Small intestine (tissue), 7 donors: ENCODE measurements around the gene MMP25. TPM values are rescaled to one million over a fixed set of nuclear protein-coding genes. Genes with fewer than 3 reads are reported as not detected.

Experiments used
- DNase-seq, 2 donors: peaks; one replicate each; pipeline versions ENCODE4 v3.0.0 to v3.0.0-alpha.2; 2013
- FAIRE-seq: peaks from 2 replicates; lab custom pipeline; 2012; peaks lifted over from hg19 to GRCh38; lab: Jason Lieb, UNC
- H3K27ac ChIP-seq, 3 donors: one replicate each; pipeline ENCODE4 v1.5.1; 2013; ENCODE audit warnings: low read length in 2 of 3, mild to moderate bottlenecking in 2 of 3, control low read depth in 1 of 3, inconsistent platforms in 1 of 3, low read depth in 1 of 3, moderate library complexity in 1 of 3
- H3K27me3 ChIP-seq, 3 donors: one replicate each; pipeline ENCODE4 v1.6.1; 2013; ENCODE audit warnings: low read length in 3 of 3, inconsistent platforms in 1 of 3; ENCODE audit not compliant: control insufficient read depth in 3 of 3, insufficient read depth in 3 of 3
- H3K36me3 ChIP-seq, 3 donors: one replicate each; pipeline ENCODE4 v1.6.1; 2013; ENCODE audit warnings: low read length in 3 of 3, inconsistent platforms in 1 of 3, low read depth in 1 of 3, mild to moderate bottlenecking in 1 of 3, moderate library complexity in 1 of 3; ENCODE audit not compliant: control insufficient read depth in 3 of 3, insufficient read depth in 2 of 3
- H3K4me1 ChIP-seq, 3 donors: one replicate each; pipeline ENCODE4 v1.6.1; 2013; ENCODE audit warnings: low read length in 2 of 3, inconsistent platforms in 1 of 3, low read depth in 1 of 3, mild to moderate bottlenecking in 1 of 3, moderate library complexity in 1 of 3; ENCODE audit not compliant: control insufficient read depth in 3 of 3, insufficient read depth in 2 of 3
- H3K4me3 ChIP-seq, 3 donors: one replicate each; pipeline ENCODE4 v1.5.1; 2013; ENCODE audit warnings: low read length in 3 of 3, control low read depth in 1 of 3, inconsistent platforms in 1 of 3, low read depth in 1 of 3, mild to moderate bottlenecking in 1 of 3, moderate library complexity in 1 of 3
- H3K9me3 ChIP-seq, 2 donors: one replicate each; pipeline ENCODE4 v1.6.1; 2013; ENCODE audit warnings: low read depth in 1 of 2, low read length in 1 of 2; ENCODE audit not compliant: control insufficient read depth in 2 of 2, insufficient read depth in 1 of 2
- WGBS, 3 donors: extraction: QIAGEN DNeasy Blood & Tissue Kit; methylation state at CpG; one replicate each; pipeline ENCODE4 v1.1.7; 2013; 5-methylcytosine and 5-hydroxymethylcytosine counted together
- polyA plus RNA-seq, 4 donors: library from polyadenylated mRNA; stranded (reverse) in 3 of 4; unstranded in 1 of 4; fragments of 200-250 nt in 3 of 4; fragments of 120-200 nt in 1 of 4; gene quantifications; one replicate each; pipeline versions ENCODE4 v1.2.1 to v1.2.3, GENCODE V29; 2013
- donor health status: healthy with polysubstance abuse.
- donor health status: control.
- donor health status: control.
- donor health status: Bipolar disorder and iron deficiency.
- donor health status: healthy.

The MMP25 gene
- polyA plus RNA-seq, 4 donors: 0.54 to 3.4 (median 0.78) TPM

GRCh38 chr16:3025032-3026002 is 21.0 kb upstream of the MMP25 start:
- Histone ChIP-seq H3K4me3 (no peak overlapping the region), H3K4me1 (peaks cover 2 to 50% (median 17%) of the 10 kb centered on the region in 3 donors), H3K9me3 (no peaks in the 10 kb centered on the region), H3K27me3 (peaks cover 0 to 19% (median 6%) of the 10 kb centered on the region in 3 donors), H3K36me3 (peaks cover 0 to 62% (median 5%) of the 10 kb centered on the region in 3 donors), H3K27ac (no peak overlapping the region)
- 90 to 95% (median 91%) methylated on average over 18 of the region's 18 CpGs for WGBS, 3 donors
- DNase-seq (no peak), FAIRE-seq (no peak)

GRCh38 chr16:3026003-3026378 is 20.4 kb upstream of the MMP25 start:
- Histone ChIP-seq H3K36me3 (peaks cover 0 to 65% (median 5%) of the 10 kb centered on the region in 3 donors), H3K4me3 (no peak overlapping the region), H3K9me3 (no peaks in the 10 kb centered on the region), H3K27me3 (peaks cover 0 to 24% (median 9%) of the 10 kb centered on the region in 3 donors), H3K27ac (no peak overlapping the region), H3K4me1 (peaks cover 2 to 50% (median 17%) of the 10 kb centered on the region in 3 donors)
- 86 to 93% (median 90%) methylated on average over 8 of the region's 8 CpGs for WGBS, 3 donors
- FAIRE-seq: no peak
- no peak for DNase-seq

GRCh38 chr16:3026609-3027488 is 19.5 kb upstream of the MMP25 start:
- H3K36me3 ChIP-seq: peaks cover 0 to 60% (median 5%) of the 10 kb centered on the region in 3 donors
- H3K4me1 ChIP-seq: peaks cover 2 to 42% (median 11%) of the 10 kb centered on the region in 3 donors
- H3K27ac ChIP-seq: no peak overlapping the region
- H3K9me3 ChIP-seq: no peaks in the 10 kb centered on the region
- DNase-seq (no peak), FAIRE-seq (no peak)
- H3K4me3 ChIP-seq: no peak overlapping the region
- 95 to 96% (median 95%) methylated on average over 23 to 24 of the region's 24 CpGs for WGBS, 3 donors
- peaks cover 0 to 28% (median 9%) of the 10 kb centered on the region in 3 donors for H3K27me3 ChIP-seq

GRCh38 chr16:3027489-3027795 is 18.9 kb upstream of the MMP25 start:
- 79 to 91% (median 83%) methylated on average over 7 to 8 of the region's 8 CpGs for WGBS, 3 donors
- H3K4me1 ChIP-seq: peaks cover 2 to 36% (median 8%) of the 10 kb centered on the region in 3 donors
- no peak for FAIRE-seq
- no peak for DNase-seq
- no peaks in the 10 kb centered on the region for H3K9me3 ChIP-seq
- no peak overlapping the region for H3K4me3 ChIP-seq
- peaks cover 0 to 55% (median 5%) of the 10 kb centered on the region in 3 donors for H3K36me3 ChIP-seq
- H3K27ac ChIP-seq: no peak overlapping the region
- peaks cover 0 to 28% (median 9%) of the 10 kb centered on the region in 3 donors for H3K27me3 ChIP-seq

DNA sequence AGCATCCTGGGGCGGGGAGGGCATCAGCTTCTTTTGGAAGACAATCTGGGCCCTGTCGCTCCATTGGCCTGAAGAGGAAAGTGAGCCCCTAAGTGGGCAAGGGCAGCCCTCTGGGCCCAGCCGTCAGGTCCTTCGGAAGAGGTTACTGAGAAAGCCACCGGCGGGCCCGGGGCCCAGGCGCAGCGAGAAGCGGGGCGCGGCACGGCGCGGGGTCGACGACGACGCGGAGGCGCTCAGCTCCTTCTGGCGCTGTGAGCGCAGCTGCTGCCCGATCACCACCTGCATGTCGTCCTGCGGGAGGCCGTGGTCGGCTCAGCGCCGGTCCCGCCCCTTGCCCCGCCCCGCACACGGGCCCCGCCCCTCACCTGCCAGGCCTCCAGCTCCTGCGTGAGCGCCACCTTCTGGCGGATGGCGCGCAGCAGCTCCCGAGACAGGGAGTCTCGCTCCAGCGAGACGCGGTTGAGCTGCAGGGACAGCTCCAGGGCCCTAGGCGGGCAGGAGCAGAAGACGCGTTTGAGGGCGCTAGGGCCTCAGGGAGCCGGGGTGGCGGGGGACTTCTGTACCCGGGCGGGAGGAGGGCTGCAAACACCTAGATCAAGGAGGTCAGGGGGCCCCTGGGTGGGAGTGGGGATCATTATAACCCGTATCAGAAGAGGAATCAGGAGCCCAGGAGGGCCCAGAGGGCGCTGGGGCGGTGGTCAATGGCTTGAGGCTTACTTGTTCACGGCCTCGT is 18.2 kb upstream of the MMP25 start:
- Histone ChIP-seq H3K9me3 (no peaks in the 10 kb centered on the region), H3K27ac (peak overlapping the region in 2 of 3 donors; percentile 27 to 39), H3K4me3 (peak overlapping the region in 1 of 3 donors; percentile 7), H3K36me3 (peaks cover 0 to 48% (median 5%) of the 10 kb centered on the region in 3 donors), H3K27me3 (peaks cover 0 to 32% (median 9%) of the 10 kb centered on the region in 3 donors), H3K4me1 (peaks cover 0 to 32% (median under 1%) of the 10 kb centered on the region in 3 donors)
- FAIRE-seq (no peak), DNase-seq (peak; percentile 89 to 95)
- 8 to 9% (median 9%) methylated on average over 48 to 58 of the region's 58 CpGs for WGBS, 3 donors

DNA sequence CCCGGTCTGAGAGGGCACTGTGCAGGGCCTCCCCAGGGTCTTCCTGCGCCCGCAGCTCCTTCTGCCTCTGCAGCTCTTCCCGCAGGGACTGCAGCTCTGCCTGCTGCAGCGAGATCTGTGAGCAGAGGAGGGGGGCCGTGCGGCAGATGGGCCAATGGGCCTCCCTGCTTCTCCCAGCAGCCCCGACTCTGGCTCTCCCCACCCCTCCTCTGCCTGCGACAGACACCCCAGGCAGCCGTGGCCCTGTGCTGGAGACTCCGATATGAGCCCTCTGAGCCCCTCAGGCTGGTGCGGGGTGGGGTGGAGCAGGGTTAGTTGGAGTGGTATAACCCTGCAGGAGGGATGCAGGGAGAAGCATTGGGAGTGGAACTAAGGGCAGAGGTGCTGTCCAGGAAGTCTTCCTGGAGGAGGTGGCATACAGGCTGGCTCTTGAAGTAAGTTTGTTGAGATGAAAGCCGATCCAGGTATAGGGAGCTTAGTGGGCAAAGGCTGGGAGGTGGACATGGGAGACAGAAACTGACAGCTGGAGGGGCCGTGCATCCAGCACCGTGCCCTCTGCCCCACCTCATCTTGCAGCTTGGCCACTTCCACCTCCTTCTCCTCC is 17.5 kb upstream of the MMP25 start:
- Histone ChIP-seq H3K4me3 (peak overlapping the region in 1 of 3 donors; percentile 5), H3K27ac (no peak overlapping the region), H3K27me3 (peaks cover 0 to 32% (median 9%) of the 10 kb centered on the region in 3 donors), H3K9me3 (no peaks in the 10 kb centered on the region), H3K36me3 (peaks cover 0 to 47% (median 5%) of the 10 kb centered on the region in 3 donors), H3K4me1 (peaks cover 0 to 25% (median 0%) of the 10 kb centered on the region in 3 donors)
- DNase-seq (no peak), FAIRE-seq (no peak)
- WGBS, 3 donors: 40 to 74% (median 66%) methylated on average over 13 to 15 of the region's 15 CpGs

DNA sequence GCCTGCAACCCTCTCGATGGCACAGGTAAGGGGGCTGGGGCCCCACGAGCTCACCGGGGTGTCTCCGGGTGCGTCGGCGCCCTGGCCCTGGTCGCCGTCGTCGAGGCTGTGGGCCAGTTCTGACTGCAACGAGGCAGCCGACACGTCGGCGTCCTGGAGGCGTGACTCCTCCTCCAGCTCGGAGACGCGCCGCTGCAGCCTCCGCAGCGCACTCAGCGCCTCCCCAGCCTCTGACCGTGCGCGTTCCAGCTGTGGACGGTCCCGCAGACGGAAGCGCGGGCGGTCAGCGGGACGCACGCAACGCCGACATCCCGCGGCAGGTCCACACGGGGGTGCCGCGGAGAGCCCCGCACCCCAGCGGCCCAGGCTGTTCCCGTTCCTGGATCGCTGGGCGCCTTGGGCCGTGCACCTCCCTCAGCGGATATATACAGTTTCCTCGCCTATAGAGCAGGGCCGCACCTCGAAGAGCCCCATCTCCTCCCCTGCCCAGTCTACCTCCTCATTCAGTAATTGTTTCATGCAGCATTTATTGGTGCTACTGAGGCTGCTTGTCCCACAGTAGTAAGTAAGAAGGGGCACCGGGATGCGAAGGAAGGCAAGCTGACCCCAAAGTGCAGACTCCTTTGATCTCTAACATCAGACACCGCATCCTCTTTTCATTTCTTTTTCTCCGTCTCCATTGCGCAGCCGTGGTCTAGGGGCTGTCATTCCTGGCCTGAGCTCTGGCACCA is 16.7 kb upstream of the MMP25 start:
- peaks cover 0 to 25% (median 0%) of the 10 kb centered on the region in 3 donors for H3K4me1 ChIP-seq
- H3K4me3 ChIP-seq: no peak overlapping the region
- DNase-seq (peak in 1 of 2 donors; percentile 46), FAIRE-seq (no peak)
- H3K27me3 ChIP-seq: peaks cover 0 to 32% (median 9%) of the 10 kb centered on the region in 3 donors
- peaks cover 0 to 49% (median 5%) of the 10 kb centered on the region in 3 donors for H3K36me3 ChIP-seq
- H3K9me3 ChIP-seq: no peaks in the 10 kb centered on the region
- WGBS, 3 donors: 18 to 48% (median 42%) methylated on average over 22 to 59 of the region's 59 CpGs
- H3K27ac ChIP-seq: no peak overlapping the region
